Mammary epithelial cell (primary cell): ENCODE data around the gene ADGRA3.
"Not testable (repeated sequence)": the region's sequence is repeated elsewhere in the genome, so short reads cannot be mapped to it uniquely, and the experiment has no call there.

Source experiments
- EZH2 ChIP-seq: IDR thresholded peaks from 2 replicates; pipeline ENCODE4 v1.6.1; 2012; ENCODE audit warnings: low read length, inconsistent platforms, borderline replicate concordance
- TF ChIP-seq, protein P1 (sequence below), 2 donors: IDR thresholded peaks in 1 of 2; conservative IDR thresholded peaks in 1 of 2; 2 replicates each; pipeline ENCODE4 v1.5.1; 2011 to 2012; ENCODE audit warnings: inconsistent platforms in 2 of 2, low read length in 2 of 2, mild to moderate bottlenecking in 2 of 2, control low read depth in 1 of 2, low read depth in 1 of 2; ENCODE audit not compliant: insufficient read depth in 1 of 2; ENCODE audit errors: extremely low read depth in 1 of 2

DNA sequence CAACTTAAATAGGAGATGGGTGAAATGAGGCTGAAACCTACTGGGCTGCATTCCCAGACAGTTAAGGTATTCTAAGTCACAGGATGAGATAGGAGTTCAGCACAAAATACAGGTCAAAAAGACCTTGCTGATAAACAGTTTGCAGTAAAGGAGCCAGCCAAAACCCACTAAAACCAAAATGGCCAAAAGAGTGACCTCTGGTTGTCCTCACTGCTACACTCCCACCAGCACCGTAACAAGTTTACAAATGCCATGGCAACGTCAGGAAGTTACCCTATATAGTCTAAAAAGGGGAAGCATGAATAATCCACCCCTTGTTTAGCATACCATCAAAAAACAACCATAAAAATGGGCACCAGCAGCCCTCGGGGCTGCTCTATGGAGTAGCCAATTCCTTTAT lies 133.7 kb downstream of the ADGRA3 start:
- TF ChIP-seq, protein P1, sequence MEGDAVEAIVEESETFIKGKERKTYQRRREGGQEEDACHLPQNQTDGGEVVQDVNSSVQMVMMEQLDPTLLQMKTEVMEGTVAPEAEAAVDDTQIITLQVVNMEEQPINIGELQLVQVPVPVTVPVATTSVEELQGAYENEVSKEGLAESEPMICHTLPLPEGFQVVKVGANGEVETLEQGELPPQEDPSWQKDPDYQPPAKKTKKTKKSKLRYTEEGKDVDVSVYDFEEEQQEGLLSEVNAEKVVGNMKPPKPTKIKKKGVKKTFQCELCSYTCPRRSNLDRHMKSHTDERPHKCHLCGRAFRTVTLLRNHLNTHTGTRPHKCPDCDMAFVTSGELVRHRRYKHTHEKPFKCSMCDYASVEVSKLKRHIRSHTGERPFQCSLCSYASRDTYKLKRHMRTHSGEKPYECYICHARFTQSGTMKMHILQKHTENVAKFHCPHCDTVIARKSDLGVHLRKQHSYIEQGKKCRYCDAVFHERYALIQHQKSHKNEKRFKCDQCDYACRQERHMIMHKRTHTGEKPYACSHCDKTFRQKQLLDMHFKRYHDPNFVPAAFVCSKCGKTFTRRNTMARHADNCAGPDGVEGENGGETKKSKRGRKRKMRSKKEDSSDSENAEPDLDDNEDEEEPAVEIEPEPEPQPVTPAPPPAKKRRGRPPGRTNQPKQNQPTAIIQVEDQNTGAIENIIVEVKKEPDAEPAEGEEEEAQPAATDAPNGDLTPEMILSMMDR (conservative IDR thresholded peaks at IDR 0.05 in 1 of 2, IDR thresholded peaks at IDR 0.05 in 1 of 2; ENCODE audit: extremely low read depth in 1 of 2, insufficient read depth in 1 of 2, low read depth in 1 of 2, low read length in 2 of 2) = not testable (repeated sequence)
- not testable (repeated sequence) for TF ChIP-seq EZH2
